SU-DHL-6 (cell line): Measurements from ENCODE around the gene SLC6A2.

ENCODE experiments used
- EZH2phosphoT487 ChIP-seq: fragments of 200-600 bp; sonication (generic), shearing (Covaris generic); conservative IDR thresholded peaks from 2 replicates; pipeline ENCODE4 v1.6.1; 2018; ENCODE audit warnings: mild to moderate bottlenecking, antibody characterized with exemption, low read length, moderate library complexity, mixed read lengths
- TF ChIP-seq, protein P1 (sequence below): fragments of 200-600 bp; sonication (generic); IDR thresholded peaks from one replicate; pipeline ENCODE4 v1.5.1; 2017; ENCODE audit warnings: antibody characterized with exemption, mild to moderate bottlenecking, low read length, moderate library complexity; ENCODE audit not compliant: insufficient read depth, poor library complexity, severe bottlenecking

DNA sequence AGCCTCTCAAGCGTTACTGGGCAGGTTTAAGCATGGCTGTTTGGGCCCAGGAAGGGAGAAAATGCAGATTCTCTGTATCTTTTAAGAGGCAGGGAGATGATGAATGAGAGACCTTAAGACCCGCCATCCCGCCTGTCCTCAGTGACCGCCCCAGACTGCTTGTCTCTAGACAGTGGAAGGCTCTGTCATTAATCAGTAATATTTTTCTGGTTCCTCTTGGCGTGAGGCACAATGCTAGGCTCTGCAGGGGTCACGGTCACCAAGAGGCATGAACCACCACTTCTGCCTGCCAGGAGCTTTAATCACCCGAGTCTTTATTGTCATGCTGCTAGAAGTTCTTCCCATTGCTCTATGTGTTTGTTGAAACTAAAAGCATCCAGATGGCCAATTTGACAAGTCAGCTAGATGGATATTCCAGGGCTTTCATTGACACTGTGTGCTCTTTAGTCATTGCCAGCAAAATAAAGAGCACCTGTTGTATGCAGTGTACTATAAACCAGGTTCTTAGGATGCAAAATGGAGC is 3.2 kb downstream of the SLC6A2 start:
- TF ChIP-seq, protein P1, sequence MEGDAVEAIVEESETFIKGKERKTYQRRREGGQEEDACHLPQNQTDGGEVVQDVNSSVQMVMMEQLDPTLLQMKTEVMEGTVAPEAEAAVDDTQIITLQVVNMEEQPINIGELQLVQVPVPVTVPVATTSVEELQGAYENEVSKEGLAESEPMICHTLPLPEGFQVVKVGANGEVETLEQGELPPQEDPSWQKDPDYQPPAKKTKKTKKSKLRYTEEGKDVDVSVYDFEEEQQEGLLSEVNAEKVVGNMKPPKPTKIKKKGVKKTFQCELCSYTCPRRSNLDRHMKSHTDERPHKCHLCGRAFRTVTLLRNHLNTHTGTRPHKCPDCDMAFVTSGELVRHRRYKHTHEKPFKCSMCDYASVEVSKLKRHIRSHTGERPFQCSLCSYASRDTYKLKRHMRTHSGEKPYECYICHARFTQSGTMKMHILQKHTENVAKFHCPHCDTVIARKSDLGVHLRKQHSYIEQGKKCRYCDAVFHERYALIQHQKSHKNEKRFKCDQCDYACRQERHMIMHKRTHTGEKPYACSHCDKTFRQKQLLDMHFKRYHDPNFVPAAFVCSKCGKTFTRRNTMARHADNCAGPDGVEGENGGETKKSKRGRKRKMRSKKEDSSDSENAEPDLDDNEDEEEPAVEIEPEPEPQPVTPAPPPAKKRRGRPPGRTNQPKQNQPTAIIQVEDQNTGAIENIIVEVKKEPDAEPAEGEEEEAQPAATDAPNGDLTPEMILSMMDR, result no peak
- TF ChIP-seq EZH2phosphoT487, result no peak
